ENCODE data around the gene MRPS26. TPM values are rescaled to one million over a fixed set of nuclear protein-coding genes. Genes with fewer than 3 reads are reported as not detected.

The MRPS26 gene
- total RNA-seq, 1 experiment from 2014 or later = 95.0 TPM

- no TSS peak for BruUV-seq (replicated peaks)
- Mint-ChIP-seq H3K27me3 (ENCODE audit: insufficient read depth, unreplicated experiment) (no peaks in the 10 kb centered on the region), H3K27ac (ENCODE audit: unreplicated experiment) (peak overlapping the region; percentile 10), H3K4me1 (ENCODE audit: low read depth, unreplicated experiment) (peaks cover 6% of the 10 kb centered on the region), H3K9me3 (ENCODE audit: unreplicated experiment) (no peaks in the 10 kb centered on the region), H3K36me3 (ENCODE audit: insufficient read depth, unreplicated experiment) (peaks cover 32% of the 10 kb centered on the region), H3K4me3 (ENCODE audit: unreplicated experiment) (no peak overlapping the region)
- Histone ChIP-seq H3K4me1 (no peaks in the 10 kb centered on the region), H3K36me3 (ENCODE audit: control insufficient read depth, insufficient read depth, low read length) (0 out of 2 replicates have a peak, but pooled peaks cover 1% of the 10 kb centered on the region), H3K4me3 (ENCODE audit: low read depth, low read length) (no peak overlapping the region), H3K27me3 (replicated peaks; ENCODE audit: control insufficient read depth, insufficient read depth, low read length) (no peaks in the 10 kb centered on the region), H3K9me3 (no peaks in the 10 kb centered on the region)
- DNase-seq = no peak
- ChIA-PET POLR2A (no interaction called here), CTCF (no interaction called here)
- intact Hi-C loops (cut with micrococcal nuclease; ENCODE audit: unreplicated experiment) = no loop called here
- TF ChIP-seq, protein P1, sequence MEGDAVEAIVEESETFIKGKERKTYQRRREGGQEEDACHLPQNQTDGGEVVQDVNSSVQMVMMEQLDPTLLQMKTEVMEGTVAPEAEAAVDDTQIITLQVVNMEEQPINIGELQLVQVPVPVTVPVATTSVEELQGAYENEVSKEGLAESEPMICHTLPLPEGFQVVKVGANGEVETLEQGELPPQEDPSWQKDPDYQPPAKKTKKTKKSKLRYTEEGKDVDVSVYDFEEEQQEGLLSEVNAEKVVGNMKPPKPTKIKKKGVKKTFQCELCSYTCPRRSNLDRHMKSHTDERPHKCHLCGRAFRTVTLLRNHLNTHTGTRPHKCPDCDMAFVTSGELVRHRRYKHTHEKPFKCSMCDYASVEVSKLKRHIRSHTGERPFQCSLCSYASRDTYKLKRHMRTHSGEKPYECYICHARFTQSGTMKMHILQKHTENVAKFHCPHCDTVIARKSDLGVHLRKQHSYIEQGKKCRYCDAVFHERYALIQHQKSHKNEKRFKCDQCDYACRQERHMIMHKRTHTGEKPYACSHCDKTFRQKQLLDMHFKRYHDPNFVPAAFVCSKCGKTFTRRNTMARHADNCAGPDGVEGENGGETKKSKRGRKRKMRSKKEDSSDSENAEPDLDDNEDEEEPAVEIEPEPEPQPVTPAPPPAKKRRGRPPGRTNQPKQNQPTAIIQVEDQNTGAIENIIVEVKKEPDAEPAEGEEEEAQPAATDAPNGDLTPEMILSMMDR (IDR thresholded peaks at IDR 0.05; ENCODE audit: insufficient read depth in 1 of 2, low read depth in 1 of 2, low read length in 1 of 2, severe bottlenecking in 1 of 2, unreplicated experiment in 1 of 2) = no peak
Observed at GRCh38 chr20:3011752-3012151, 34.1 kb upstream of the MRPS26 start.

- H3K27ac Mint-ChIP-seq (ENCODE audit: unreplicated experiment) = no peak overlapping the region
- Histone ChIP-seq H3K4me3 (ENCODE audit: low read depth, low read length) (no peak overlapping the region), H3K36me3 (ENCODE audit: control insufficient read depth, insufficient read depth, low read length) (peaks cover 4% of the 10 kb centered on the region; the same call in 1 of the 2 replicates), H3K4me1 (no peaks in the 10 kb centered on the region), H3K9me3 (no peaks in the 10 kb centered on the region), H3K27me3 (replicated peaks; ENCODE audit: control insufficient read depth, insufficient read depth, low read length) (no peaks in the 10 kb centered on the region)
- intact Hi-C loops (cut with micrococcal nuclease; ENCODE audit: unreplicated experiment) = no loop called here
- H3K9me3 Mint-ChIP-seq (ENCODE audit: unreplicated experiment) = no peaks in the 10 kb centered on the region
- H3K36me3 Mint-ChIP-seq (ENCODE audit: insufficient read depth, unreplicated experiment) = peaks cover 29% of the 10 kb centered on the region
- peaks cover 6% of the 10 kb centered on the region for H3K4me1 Mint-ChIP-seq (ENCODE audit: low read depth, unreplicated experiment)
- no TSS peak for BruUV-seq (replicated peaks)
- no peaks in the 10 kb centered on the region for H3K27me3 Mint-ChIP-seq (ENCODE audit: insufficient read depth, unreplicated experiment)
- no peak overlapping the region for H3K4me3 Mint-ChIP-seq (ENCODE audit: unreplicated experiment)
- ChIA-PET CTCF (no interaction called here), POLR2A (no interaction called here)
- DNase-seq = no peak
- TF ChIP-seq, protein P1 (IDR thresholded peaks at IDR 0.05; ENCODE audit: insufficient read depth in 1 of 2, low read depth in 1 of 2, low read length in 1 of 2, severe bottlenecking in 1 of 2, unreplicated experiment in 1 of 2) = no peak
Observed at GRCh38 chr20:3013771-3014170, 32.1 kb upstream of the MRPS26 start.

DNA sequence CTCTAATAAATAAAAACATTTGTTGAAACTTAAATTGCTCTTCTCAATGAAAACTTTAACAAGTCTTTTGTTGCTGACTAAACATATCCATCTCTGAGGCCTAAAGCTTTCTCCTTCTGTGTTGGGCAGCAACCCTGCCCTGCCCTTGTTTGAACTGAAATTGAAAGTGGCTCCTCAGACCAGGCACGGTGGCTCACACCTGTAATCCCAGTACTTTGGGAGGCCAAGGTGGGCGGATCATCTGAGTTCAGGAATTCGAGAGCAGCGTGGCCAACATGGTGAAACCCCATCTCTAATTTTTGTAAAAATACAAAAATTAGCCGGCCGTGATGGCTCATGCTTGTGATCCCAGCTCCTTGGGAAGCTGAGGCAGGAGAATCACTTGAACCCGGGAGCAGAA is 31.7 kb upstream of the MRPS26 start:
- H3K9me3 ChIP-seq = no peaks in the 10 kb centered on the region
- TF ChIP-seq, protein P1 (IDR thresholded peaks at IDR 0.05; ENCODE audit: insufficient read depth in 1 of 2, low read depth in 1 of 2, low read length in 1 of 2, severe bottlenecking in 1 of 2, unreplicated experiment in 1 of 2) = no peak
- CTCF ChIA-PET = no interaction called here
- BruUV-seq (replicated peaks) = no TSS peak
- no peaks in the 10 kb centered on the region for H3K27me3 Mint-ChIP-seq (ENCODE audit: insufficient read depth, unreplicated experiment)
- intact Hi-C loops (cut with micrococcal nuclease; ENCODE audit: unreplicated experiment) = no loop called here
- H3K4me1 Mint-ChIP-seq (ENCODE audit: low read depth, unreplicated experiment) = peaks cover 6% of the 10 kb centered on the region
- no peak for DNase-seq
- H3K9me3 Mint-ChIP-seq (ENCODE audit: unreplicated experiment) = no peaks in the 10 kb centered on the region
- H3K4me1 ChIP-seq = no peaks in the 10 kb centered on the region
- no peak overlapping the region for H3K27ac Mint-ChIP-seq (ENCODE audit: unreplicated experiment)
- H3K36me3 ChIP-seq (ENCODE audit: control insufficient read depth, insufficient read depth, low read length) = peaks cover 4% of the 10 kb centered on the region; the same call in 1 of the 2 replicates
- H3K4me3 ChIP-seq (ENCODE audit: low read depth, low read length) = no peak overlapping the region
- no peak overlapping the region for H3K4me3 Mint-ChIP-seq (ENCODE audit: unreplicated experiment)
- H3K36me3 Mint-ChIP-seq (ENCODE audit: insufficient read depth, unreplicated experiment) = peaks cover 25% of the 10 kb centered on the region
- no peaks in the 10 kb centered on the region for H3K27me3 ChIP-seq (replicated peaks; ENCODE audit: control insufficient read depth, insufficient read depth, low read length)
- POLR2A ChIA-PET = no interaction called here
